Measurements from ENCODE around the gene CREM. TPM values are rescaled to one million over a fixed set of nuclear protein-coding genes. Genes with fewer than 3 reads are reported as not detected.

Gene CREM
- 32.5 to 43.9 TPM (median 39.1 TPM) in 5 replicates for total RNA-seq (2022; extraction: Qiagen RNA extraction; ENCODE audit: low read depth)

DNA sequence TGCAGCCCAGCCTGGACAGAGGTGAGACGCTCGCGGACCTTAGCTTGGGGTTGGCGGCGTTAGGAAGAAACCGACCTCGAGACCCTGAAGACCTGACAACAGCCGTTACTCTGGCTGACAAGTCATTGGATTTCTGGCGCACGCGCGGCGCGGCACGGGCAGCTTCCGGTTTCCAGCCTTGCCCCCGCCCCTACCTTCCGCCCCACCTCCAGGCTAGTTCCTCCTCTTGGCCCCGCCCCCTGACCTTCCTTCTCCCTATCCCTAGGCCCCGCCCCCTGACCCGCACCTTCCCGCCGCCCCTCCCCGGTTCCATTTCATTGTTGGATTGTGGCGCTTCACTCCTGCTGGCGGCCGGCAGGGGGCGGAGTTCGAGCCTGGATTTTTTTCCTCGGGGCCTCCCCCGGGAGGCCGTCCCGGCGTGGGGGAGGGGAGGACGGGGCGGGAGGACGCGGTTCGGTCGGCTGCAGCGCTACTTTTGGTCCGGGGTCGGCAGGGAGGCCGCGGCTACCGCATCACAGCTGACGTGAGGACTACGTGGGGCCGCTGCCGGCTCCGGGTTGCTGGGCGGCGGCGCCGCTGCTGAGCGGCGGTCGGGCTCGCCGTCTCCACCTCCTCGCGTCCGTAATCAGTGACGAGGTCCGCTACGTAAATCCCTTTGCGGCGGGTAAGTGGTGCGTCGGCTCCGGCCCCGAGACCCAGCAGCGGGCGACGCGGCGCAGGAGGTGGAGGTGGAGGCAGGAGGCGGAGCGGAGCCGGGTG is at the start of gene CREM:
Gene CREM (plus strand): TSS at position 317 of the 759 bp plus-strand sequence. CDS start 10,990 bp downstream, outside the sequence.

DNA sequence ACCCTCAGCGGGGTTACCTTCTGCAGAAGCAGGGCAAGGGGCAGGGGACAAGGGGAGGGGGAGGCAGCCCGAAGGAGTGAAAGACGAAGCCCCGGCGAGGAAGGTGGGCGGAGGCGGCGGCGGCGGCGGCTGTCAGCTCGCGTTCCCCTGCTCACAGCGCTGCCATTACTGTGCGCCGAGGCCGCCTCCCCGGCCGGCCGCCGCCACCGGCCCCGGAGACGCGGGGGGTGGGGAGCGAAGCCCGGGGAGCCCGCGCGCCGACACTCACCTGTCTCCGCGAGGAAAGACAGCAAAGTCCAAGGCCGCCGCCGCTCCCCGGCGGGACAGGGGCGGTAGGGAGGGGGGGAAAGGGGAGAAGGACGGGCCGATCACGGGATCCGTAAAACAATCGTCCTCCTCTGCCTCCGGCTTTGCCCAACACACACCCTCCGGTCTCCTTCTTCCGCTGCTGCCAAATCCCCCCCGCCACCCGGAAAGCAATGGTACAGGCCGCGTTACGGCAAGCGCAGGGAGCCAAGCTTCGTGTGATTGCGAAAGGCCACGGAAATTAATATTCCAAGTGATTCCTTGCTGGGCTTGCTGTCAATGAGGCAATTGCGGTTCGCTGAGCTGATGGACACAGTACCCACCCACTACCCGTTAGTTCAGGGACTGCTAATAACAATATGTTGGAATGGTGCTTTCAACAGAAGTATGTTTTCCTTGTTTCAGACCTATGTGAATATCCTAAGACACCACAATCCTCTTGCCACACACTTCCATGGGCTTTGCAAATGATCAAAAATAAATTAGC is 36.3 kb upstream of the CREM start, which contains the start of gene CUL2:
Gene CUL2 (minus strand): TSS at position 180 of the 793 bp plus-strand sequence. CDS start 19,024 bp downstream, outside the sequence.

Other genes with a start within 250 kb of the CREM start
- 19.1 to 30.9 TPM (median 25.5 TPM) in 5 replicates for gene CUL2, start 36.5 kb upstream of the CREM start, total RNA-seq (2022; extraction: Qiagen RNA extraction; ENCODE audit: low read depth)
- 40.4 to 54.3 TPM (median 46.6 TPM) in 5 replicates for gene CCNY, start 209.7 kb downstream of the CREM start, total RNA-seq (2022; extraction: Qiagen RNA extraction; ENCODE audit: low read depth)

Data from A549 treated with DMSO at 1 μM for 4 hours (cell line).